HepG2 (cell line): Measurements from ENCODE around the gene ZBTB46. TPM values are rescaled to one million over a fixed set of nuclear protein-coding genes. Genes with fewer than 3 reads are reported as not detected.

Source experiments
- BCL6 ChIP-seq: IDR thresholded peaks from 2 replicates; pipeline ENCODE4 v1.6.1; 2016; ENCODE audit warnings: missing genetic modification reagents, missing compliant biosample characterization
- DR1 ChIP-seq: sonication (generic); formaldehyde crosslinking; IDR thresholded peaks from 2 replicates; pipeline ENCODE4 v1.8.0; 2021; ENCODE audit warnings: mild to moderate bottlenecking, missing genetic modification reagents, inconsistent platforms
- FOXO4 ChIP-seq: sonication (generic); formaldehyde crosslinking; conservative IDR thresholded peaks from 2 replicates; pipeline ENCODE4 v1.8.1; 2023; ENCODE audit warnings: missing genetic modification reagents
- HNRNPL ChIP-seq: fragments of 200-400 bp; formaldehyde crosslinking; IDR thresholded peaks from 2 replicates; pipeline ENCODE4 v1.6.1; 2017; ENCODE audit warnings: mild to moderate bottlenecking, low read depth, low read length
- HOXA3 ChIP-seq: sonication (generic); formaldehyde crosslinking; IDR thresholded peaks from 2 replicates; pipeline ENCODE4 v1.5.0; 2020; ENCODE audit warnings: missing genetic modification reagents
- IKZF1 ChIP-seq: fragments of 450-650 bp; IDR thresholded peaks from 2 replicates; pipeline ENCODE4 v1.7.1; 2016
- KLF13 ChIP-seq: sonication (generic); formaldehyde crosslinking; IDR thresholded peaks from 2 replicates; pipeline ENCODE4 v1.4.0; 2020; ENCODE audit warnings: mild to moderate bottlenecking, missing genetic modification reagents
- NFIC ChIP-seq: IDR thresholded peaks from 2 replicates; pipeline ENCODE4 v1.6.1; 2012; ENCODE audit warnings: mild to moderate bottlenecking, low read length, inconsistent platforms
- PCBP1 ChIP-seq: fragments of 200-400 bp; formaldehyde crosslinking; IDR thresholded peaks from 2 replicates; pipeline ENCODE4 v1.6.1; 2017; ENCODE audit warnings: mild to moderate bottlenecking, low read depth, low read length, borderline replicate concordance
- PITX1 ChIP-seq: sonication (generic); formaldehyde crosslinking; IDR thresholded peaks from 2 replicates; pipeline ENCODE4 v1.5.1; 2020; ENCODE audit warnings: mild to moderate bottlenecking, missing genetic modification reagents
- SP2 ChIP-seq: sonication (generic); formaldehyde crosslinking; IDR thresholded peaks from 2 replicates; pipeline ENCODE4 v1.5.1; 2020; ENCODE audit warnings: mild to moderate bottlenecking, missing genetic modification reagents
- THRA ChIP-seq: sonication (generic); formaldehyde crosslinking; IDR thresholded peaks from 2 replicates; pipeline ENCODE4 v1.4.0; 2020; ENCODE audit warnings: missing genetic modification reagents, borderline replicate concordance
- ZBTB33 ChIP-seq: sonication (generic); formaldehyde crosslinking; IDR thresholded peaks from 2 replicates; pipeline ENCODE4 v1.4.0; 2020; ENCODE audit warnings: missing genetic modification reagents
- ZBTB7B ChIP-seq: sonication (generic); formaldehyde crosslinking; IDR thresholded peaks from 2 replicates; pipeline ENCODE4 v1.4.0; 2020; ENCODE audit warnings: missing genetic modification reagents
- ZNF503 ChIP-seq: sonication (generic); formaldehyde crosslinking; IDR thresholded peaks from 2 replicates; pipeline ENCODE4 v1.4.0; 2020; ENCODE audit warnings: missing genetic modification reagents
- ZNF609 ChIP-seq: sonication (generic); formaldehyde crosslinking; IDR thresholded peaks from 2 replicates; pipeline ENCODE4 v1.4.0; 2020; ENCODE audit warnings: mild to moderate bottlenecking, missing genetic modification reagents, borderline replicate concordance
- ZNF614 ChIP-seq: IDR thresholded peaks from 2 replicates; pipeline ENCODE4 v1.6.1; 2018; ENCODE audit warnings: missing biosample characterization, missing genetic modification reagents, inconsistent platforms, borderline replicate concordance
- polyA plus RNA-seq, 8 experiments: library from polyadenylated mRNA; depleted of rRNA in 3 of 8; stranded (reverse) in 7 of 8; unstranded in 1 of 8; fragments of >200 nt; fragmentation: Illumina TruSeq in 4 of 8; extraction: Trizol in 4 of 8; gene quantifications; 2 replicates each; pipeline versions ENCODE4 v1.2.1 to v1.2.3, GENCODE V29; 2011 to 2016; ENCODE audit warnings: low read depth in 4 of 8, missing spikeins in 1 of 8, mixed read lengths in 1 of 8; ENCODE audit not compliant: insufficient read depth in 1 of 8
- total RNA-seq, 5 experiments: library from RNA; depleted of rRNA; stranded (reverse); fragments of >200 nt; fragmentation: Illumina TruSeq; extraction: Trizol; gene quantifications; 2 replicates each; pipeline ENCODE4 v1.2.3, GENCODE V29; 2016; ENCODE audit warnings: low read depth in 1 of 5

ZBTB46 gene
- total and polyA plus RNA-seq, 2 of the 13 experiments (the other 11 are each of a cell fraction or from before 2014, with no cell fraction given), result 1.6 to 13.5 TPM

- TF ChIP-seq THRA (CRISPR knock-in tag) (peak; percentile 20; the same call in 1 of the 2 replicates), KLF13 (CRISPR knock-in tag) (0 out of 2 replicates have a peak, but pooled peaks have one; percentile 28), FOXO4 (CRISPR knock-in tag) (0 out of 2 replicates have a peak, but pooled peaks have one; percentile 58), DR1 (CRISPR knock-in tag) (no peak), SP2 (0 out of 2 replicates have a peak, but pooled peaks have one; percentile 41), NFIC (no peak), ZNF614 (CRISPR knock-in tag) (no peak), PCBP1 (peak; percentile 10; the same call in 1 of the 2 replicates), ZBTB7B (CRISPR knock-in tag) (peak; percentile 16; the same call in 1 of the 2 replicates), PITX1 (CRISPR knock-in tag) (no peak), HOXA3 (CRISPR knock-in tag) (0 out of 2 replicates have a peak, but pooled peaks have one; percentile 12), ZNF503 (CRISPR knock-in tag) (no peak), ZBTB33 (CRISPR knock-in tag) (0 out of 2 replicates have a peak, but pooled peaks have one; percentile 8), ZNF609 (CRISPR knock-in tag) (0 out of 2 replicates have a peak, but pooled peaks have one; percentile 36), BCL6 (0 out of 2 replicates have a peak, but pooled peaks have one; percentile 6), IKZF1 (no peak), HNRNPL (no peak)
Measured at GRCh38 chr20:63855363-63856097, 24.5 kb upstream of the ZBTB46 start (continued).
